ENCODE measurements around the gene ARID2. TPM values are rescaled to one million over a fixed set of nuclear protein-coding genes. Genes with fewer than 3 reads are reported as not detected.

The ARID2 gene
- polyA plus RNA-seq, 3 donors: 3.7 to 4.7 (median 4.7) TPM

DNA sequence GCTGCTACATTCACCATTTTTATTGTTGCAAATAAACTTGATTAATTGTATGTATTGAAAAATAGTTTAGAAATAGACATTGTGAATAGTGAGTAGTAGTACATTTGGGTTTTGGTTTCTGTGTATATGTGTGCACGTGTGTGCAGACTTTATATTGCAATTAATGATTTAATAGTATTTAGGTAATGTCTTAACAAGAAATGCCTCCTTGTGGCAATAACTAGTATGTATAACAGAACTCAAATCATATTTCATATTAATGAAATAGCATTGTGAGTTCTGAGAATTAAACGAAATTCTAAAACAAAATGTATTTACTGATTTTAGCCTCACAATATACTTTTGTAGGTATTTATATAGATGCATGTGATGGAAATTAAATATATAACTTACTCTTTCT lies 160.8 kb downstream of the ARID2 start:
- no peak overlapping the region for H3K27ac ChIP-seq (ENCODE audit: low read depth, low read length)
- WGBS, 3 donors: 80 to 86% (median 84%) methylated on average over 2 of the region's 2 CpGs

DNA sequence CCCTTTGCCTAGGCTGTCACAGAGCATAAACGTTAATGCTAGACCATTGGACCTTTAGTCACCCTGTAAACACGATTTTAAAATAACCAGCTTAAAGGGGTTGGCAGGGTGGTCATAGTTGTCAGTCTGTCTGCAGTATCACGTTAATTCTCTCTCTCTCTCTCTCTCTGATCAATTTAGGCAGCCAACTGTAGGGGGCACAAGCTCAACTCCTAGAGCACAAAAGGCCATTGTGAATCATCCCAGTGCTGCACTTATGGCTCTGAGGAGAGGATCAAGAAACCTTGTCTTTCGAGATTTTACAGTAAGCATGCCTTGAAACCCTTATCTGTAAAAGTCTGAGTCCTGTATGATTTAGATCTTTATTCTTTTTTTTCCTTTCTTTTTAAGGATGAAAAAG lies 163.7 kb downstream of the ARID2 start:
- 57 to 84% (median 78%) methylated on average over 4 of the region's 4 CpGs for WGBS, 3 donors
- no peak overlapping the region for H3K27ac ChIP-seq (ENCODE audit: low read depth, low read length)

DNA sequence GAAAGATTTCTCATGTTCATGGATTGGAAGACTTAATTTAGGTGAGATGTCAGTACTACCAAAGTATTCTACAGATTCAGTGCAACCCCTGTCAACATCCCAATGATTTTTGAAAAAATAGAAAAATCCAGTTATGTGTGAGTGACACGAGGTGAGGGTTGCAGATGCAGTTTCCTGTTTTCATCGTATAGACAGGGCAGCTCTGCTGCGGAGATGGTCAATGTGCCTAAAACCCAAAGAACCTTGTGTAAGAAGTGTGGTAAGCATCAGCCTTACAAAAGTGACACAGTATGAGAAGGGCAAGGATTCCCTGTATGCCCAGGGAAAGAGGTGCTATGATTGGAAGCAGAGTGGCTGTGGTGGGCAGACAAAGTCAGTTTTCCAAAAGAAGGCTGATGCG lies 166.5 kb downstream of the ARID2 start:
- no peak overlapping the region for H3K27ac ChIP-seq (ENCODE audit: low read depth, low read length)
- WGBS, 3 donors: 68 to 98% (median 84%) methylated on average over 4 of the region's 4 CpGs

DNA sequence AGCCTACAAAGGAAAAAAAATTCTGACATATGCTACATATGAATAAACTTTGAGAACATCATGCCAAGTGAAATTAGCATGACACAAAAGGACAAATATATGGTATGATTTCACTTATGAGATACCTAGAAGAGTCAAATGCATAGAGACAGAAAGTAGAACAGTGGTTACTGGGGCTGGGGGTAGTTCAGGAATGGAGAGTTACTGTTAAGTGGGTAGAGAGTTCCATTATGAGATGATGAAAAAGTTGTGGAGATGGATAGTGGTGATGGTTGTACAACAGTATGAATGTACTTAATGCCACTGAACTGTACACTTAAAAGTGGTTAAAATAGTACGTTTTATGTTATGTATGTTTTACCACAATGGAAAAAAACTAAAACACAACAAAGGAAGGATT lies 168.6 kb downstream of the ARID2 start:
- H3K27ac ChIP-seq (ENCODE audit: low read depth, low read length): no peak overlapping the region
- WGBS, 3 donors: 90 to 100% (median 91%) methylated on average over 1 of the region's 1 CpG

DNA sequence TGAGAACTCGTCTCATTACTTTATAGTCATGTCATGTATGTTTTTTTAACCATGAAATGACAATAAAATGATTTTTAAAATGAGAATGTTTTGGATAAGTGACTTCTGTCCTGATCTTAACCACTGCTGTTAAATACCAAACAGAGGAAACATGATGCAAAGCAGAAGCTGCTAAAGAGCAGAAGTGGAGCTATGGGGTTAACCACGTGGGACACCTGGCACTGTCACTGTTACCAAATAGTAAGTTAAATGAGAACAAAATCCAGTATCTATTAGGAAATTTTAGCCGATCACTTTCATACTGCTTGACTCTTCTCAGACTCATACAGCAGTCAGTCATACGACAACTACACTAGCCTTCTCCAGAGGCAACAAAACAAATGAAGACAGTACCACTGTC lies 178.4 kb downstream of the ARID2 start:
- H3K27ac ChIP-seq (ENCODE audit: low read depth, low read length): no peak overlapping the region
- WGBS, 3 donors: 63 to 83% (median 71%) methylated on average over 4 of the region's 4 CpGs

DNA sequence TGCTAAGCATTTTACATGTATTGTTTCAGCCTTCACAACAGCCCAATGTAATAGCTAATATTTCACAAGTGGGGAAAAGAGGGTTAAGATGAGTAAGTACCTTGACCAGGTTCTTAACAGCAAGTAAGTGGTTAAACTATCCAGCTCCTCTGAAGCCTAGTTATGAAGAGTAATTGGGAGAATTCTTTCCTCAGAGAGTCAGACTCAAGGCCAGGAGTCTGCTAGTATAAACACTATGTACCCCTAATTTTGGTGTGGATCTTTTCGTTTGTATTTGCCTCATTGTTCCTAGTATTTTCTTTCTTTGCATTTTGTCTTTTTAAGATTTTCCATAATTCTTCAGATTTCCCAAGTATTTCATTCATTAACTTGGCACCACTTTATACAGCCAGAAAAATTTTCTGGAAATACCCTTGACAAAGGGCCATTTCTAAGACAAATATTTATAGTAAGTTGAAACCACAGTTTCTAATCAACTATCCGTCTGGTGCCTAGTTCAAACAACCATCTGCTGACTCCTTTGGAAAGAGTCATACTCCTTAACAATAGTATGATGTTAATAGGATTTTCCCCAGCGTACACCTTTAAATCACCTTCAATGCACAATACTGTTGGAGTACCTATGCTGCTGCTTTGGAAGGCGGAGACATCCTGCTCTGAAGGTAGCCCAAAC lies 179.7 kb downstream of the ARID2 start:
- 48 to 68% (median 68%) methylated on average over 4 of the region's 4 CpGs for WGBS, 3 donors
- no peak overlapping the region for H3K27ac ChIP-seq (ENCODE audit: low read depth, low read length)

DNA sequence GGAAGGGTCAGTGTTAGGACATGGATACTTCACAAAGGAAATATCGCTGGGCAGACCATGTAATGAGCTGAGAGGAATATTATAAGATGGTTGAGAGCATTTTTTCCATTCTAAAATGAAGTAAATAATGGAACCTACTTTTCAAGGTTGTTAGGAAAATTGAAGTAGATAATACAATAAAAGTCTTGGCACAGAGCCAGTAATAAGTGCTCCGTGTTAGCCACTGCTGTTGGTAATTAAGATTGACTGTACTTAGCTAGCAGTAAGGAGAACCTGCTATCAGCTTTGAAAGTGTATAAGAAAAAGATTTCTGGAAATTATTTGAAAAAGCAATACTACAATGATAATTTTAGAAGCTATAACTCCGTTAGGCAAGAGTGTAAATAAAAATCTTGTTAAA lies 183.3 kb downstream of the ARID2 start:
- H3K27ac ChIP-seq (ENCODE audit: low read depth, low read length): no peak overlapping the region
- WGBS, 3 donors: 42 to 59% (median 57%) methylated on average over 3 of the region's 3 CpGs

DNA sequence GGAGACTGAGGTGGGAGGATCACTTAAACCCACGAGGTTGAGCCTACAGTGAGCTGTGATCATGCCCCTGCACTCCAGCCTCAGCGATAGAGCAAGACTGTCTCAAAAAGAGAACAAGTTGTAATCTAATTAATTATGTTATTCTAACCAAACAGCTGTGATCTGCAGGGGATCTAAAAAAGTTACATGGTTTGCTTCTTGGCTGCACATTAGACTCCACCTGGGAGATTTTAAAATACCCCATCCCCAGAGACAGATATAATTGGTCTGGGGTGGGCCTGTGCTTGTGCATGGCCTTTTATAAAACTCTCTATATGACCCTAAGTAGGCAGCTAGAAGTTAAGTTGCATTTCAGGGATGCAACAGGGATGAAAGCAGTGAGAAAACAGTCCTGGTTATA lies 184.1 kb downstream of the ARID2 start:
- WGBS, 3 donors: 47 to 74% (median 72%) methylated on average over 2 of the region's 2 CpGs
- H3K27ac ChIP-seq (ENCODE audit: low read depth, low read length): no peak overlapping the region

DNA sequence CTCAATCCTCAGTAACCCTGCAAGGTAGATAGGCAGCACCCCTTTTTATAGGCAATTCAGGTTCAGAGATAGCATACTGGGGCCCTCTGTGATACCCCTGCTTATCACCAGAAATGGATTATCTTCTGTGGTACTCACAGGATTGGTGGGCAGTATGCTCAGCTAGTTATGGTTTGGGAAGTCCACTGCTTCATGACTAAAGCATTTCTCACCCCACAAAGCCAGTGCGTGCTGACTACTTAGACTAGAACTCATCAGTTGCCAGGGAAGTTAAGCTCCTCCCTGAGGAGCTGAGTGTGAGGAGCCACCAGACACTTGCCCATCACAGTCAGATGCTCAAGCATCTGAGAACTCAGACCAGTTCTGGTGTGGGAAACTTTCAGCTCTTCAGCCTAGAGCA lies 184.6 kb downstream of the ARID2 start:
- H3K27ac ChIP-seq (ENCODE audit: low read depth, low read length): no peak overlapping the region
- WGBS, 3 donors: 45 to 74% (median 69%) methylated on average over 1 of the region's 1 CpG

DNA sequence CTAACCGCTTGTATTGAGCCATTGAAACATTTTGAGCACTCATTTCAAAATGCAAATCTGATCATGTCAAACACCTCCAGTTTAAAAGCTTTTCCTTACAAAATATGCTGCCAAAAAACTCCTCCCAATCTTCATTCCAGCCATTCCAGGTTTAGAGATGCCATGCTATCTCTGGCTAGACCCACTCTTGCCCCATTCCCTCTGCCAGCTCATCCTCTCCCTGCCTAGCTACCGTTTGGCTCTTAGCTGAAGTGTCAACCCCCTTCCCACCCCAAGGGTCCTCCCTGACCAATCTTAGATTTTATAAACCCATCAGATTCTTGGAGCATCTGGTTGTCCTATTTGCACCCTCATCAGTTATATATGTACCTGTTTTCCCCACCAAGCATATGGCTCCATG lies 185.9 kb downstream of the ARID2 start:
- WGBS, 3 donors: 83 to 91% (median 88%) methylated on average over 2 of the region's 2 CpGs
- H3K27ac ChIP-seq (ENCODE audit: low read depth, low read length): no peak overlapping the region

DNA sequence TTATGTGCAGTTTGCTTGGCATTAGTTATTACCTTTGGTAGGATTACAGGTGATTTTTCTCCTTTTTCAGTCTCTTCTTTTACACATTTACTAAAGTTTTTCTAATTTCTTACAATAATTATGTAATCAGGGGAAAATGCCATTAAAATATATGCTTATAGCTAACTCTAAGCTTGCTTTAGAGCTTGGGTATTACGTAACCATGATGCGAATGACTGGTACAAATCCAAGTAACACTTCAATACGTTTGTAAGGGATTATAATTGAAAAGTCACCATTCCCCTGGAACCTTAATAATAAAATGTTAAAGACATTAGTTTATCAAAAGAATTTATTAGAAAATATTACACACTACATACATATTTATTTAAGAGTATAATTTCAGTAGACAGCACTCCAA lies 189.3 kb downstream of the ARID2 start:
- H3K27ac ChIP-seq (ENCODE audit: low read depth, low read length): no peak overlapping the region
- WGBS, 3 donors: 85 to 89% (median 86%) methylated on average over 3 of the region's 3 CpGs

DNA sequence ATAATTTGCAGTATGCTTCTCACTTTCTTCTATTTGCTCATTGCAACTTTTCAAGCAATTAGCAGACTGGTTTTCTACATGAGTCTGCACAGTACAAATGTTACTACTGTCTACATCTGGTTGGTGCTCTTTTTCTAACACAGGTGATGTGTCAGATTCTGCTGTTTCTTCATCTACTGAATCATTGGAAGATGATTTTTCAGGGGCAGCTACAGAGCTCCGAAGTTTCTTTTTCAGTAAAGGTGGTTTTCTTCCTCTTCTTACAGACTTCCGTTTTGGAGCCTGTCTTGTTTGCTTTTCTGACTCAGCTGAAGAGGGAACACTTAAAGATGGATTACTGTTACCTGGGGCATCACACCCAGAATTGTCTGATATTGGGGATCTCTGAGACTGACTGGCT lies 198.8 kb downstream of the ARID2 start:
- H3K27ac ChIP-seq (ENCODE audit: low read depth, low read length): no peak overlapping the region
- 70 to 88% (median 85%) methylated on average over 2 of the region's 2 CpGs for WGBS, 3 donors

DNA sequence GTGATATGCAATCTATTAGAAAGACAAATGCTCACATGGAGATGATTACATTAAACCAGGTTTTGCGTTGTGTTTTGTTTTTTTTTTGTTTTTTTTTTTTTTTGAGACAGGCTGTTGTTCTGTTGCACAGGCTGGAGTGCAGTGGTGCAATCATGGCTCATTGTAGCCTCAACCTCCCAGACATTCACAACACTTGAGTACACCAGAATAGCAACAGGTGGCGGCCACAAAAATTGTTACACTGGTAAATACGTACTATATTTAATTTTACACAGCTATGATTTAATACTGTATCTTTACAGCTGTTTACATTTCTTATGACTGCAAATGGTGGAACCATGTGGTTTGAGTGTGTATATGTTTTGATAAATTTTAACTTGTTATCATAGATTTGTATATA lies 200.9 kb downstream of the ARID2 start:
- no peak overlapping the region for H3K27ac ChIP-seq (ENCODE audit: low read depth, low read length)
- WGBS, 3 donors: 95 to 98% (median 96%) methylated on average over 3 of the region's 3 CpGs

DNA sequence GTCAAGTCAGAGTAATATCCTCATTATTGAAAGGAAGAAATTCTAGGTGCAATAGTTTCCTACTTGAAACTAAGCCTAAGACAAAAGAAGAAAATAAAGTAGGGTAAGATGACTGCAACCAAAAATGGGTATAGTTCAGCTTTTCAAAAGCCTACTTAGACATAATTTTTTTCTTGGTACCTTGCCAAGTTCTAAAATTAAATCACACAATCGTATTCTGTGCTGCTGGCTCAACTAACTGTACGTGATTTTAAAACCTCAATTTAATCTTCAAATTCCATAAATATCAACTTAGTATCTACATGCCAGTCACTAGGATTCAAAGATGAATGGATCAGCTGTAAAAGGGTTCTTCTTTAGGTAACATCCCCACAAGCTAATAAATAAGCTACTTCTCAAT lies 204.0 kb downstream of the ARID2 start:
- 16 to 42% (median 28%) methylated on average over 2 of the region's 2 CpGs for WGBS, 3 donors
- no peak overlapping the region for H3K27ac ChIP-seq (ENCODE audit: low read depth, low read length)

DNA sequence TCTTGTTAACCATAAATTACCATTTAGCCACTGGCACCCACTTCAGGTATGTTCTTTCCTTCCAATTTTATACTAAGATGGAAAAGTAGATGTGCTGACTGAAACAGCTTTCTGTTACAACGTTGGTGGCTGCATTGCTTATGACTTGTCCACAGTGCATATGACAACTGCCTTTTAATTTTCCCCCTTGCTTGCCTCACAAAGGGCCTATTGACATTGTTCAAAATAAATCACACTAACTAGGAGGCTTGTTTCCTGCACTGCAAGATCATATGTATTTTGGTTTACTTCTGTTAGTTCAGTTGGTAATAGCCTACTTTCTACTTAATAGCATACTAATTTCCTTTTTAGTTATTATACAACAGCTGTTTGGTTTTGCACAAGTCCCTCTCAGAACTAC lies 205.4 kb downstream of the ARID2 start:
- no peak overlapping the region for H3K27ac ChIP-seq (ENCODE audit: low read depth, low read length)
- 28 to 75% (median 65%) methylated on average over 1 of the region's 1 CpG for WGBS, 3 donors

DNA sequence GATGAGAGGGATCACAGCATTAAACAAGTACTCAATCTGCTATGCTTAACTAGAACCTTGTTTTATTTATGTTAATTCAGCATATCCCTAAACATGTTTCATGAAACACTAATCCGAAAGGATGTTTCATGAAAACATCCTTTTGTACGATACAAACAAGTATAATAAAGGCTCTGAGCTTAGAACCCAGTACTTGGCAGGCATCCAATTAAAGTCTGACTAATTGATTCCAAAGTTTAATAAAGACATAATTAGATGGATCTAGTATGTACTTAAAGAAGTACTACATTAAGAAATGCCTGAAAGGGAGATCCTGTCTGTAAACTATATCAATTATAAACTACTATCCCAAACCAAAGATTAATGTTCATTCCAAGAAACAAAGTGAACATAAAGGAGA lies 209.1 kb downstream of the ARID2 start:
- no peak overlapping the region for H3K27ac ChIP-seq (ENCODE audit: low read depth, low read length)
- WGBS, 3 donors: 76 to 90% (median 87%) methylated on average over 2 of the region's 2 CpGs

DNA sequence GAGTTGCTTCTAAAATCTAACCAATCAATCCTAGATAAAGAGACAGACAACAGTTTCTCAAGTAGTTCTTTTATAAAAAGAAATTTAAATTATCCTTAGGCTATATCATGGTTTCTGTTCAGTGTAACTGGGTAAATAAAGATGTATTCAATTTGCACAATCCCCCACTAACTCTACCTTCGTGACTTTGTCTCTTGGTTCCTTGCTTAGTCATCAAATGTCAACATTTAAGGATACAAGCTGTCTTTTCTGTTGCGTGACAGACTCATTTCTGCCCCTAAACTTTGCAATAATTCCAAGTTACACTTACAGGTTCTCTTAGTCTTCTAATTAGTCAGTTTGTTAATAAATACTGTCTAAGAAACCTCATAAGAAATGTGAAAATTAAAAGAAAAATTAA lies 210.3 kb downstream of the ARID2 start:
- WGBS, 3 donors: 88 to 97% (median 90%) methylated on average over 2 of the region's 2 CpGs
- no peak overlapping the region for H3K27ac ChIP-seq (ENCODE audit: low read depth, low read length)

DNA sequence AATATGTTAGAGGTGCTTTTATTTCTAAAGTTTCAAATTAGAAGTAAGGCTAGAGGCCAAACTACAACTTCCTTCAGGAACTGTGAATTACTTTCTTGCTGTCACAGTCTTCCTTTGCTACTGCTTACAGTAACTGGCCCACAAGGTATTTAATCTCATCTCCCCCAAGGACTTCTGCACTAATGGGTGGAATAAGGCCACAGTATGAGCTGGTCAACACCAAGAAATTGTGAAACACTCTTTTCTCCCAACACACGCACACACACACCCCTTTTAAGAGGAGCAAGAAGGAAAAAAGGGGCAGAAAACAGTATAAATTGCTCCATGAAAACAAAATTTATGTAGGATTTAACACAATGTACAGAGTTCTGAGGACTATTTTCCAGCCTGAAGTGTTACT lies 215.3 kb downstream of the ARID2 start:
- WGBS, 3 donors: 64 to 76% (median 68%) methylated on average over 1 of the region's 1 CpG
- H3K27ac ChIP-seq (ENCODE audit: low read depth, low read length): no peak overlapping the region

DNA sequence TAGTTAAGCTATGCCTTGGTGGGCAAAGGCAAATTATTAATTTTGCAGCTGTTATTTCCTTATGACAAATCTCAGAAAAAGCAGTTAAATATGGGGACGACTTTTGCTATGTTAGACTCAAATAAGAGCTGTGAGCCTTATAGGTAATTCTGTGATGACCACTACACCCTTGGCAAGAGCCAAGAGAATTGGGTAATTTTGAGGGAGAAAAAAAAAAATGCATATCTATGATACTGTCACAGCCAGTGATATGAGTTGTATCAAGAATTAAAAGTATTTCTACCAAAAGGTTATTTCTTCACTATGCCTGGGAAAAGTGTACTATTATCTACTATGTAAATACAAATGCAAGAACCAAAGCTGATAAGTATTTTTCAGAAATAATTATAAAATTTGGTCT lies 216.9 kb downstream of the ARID2 start:
- H3K27ac ChIP-seq (ENCODE audit: low read depth, low read length): no peak overlapping the region
- WGBS, 3 donors: 90 to 94% (median 92%) methylated on average over 1 of the region's 1 CpG

DNA sequence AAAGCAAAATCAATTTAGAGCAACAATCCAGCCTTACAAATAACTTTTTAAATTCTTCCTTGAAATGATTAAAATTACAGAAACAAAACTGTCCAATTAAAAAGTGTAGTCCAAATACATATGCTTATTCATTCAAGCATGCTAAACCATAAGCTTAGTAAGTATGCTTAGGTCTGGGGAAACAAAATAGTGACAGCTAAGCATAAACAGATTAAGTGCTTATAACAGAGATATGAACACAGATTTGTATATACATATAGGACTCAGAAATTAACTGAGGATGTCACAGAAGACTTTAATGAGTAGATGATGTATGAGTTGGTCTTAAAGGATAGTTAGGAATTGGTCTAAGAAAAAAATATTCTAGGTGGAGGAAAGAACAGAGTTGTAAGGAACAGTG lies 219.0 kb downstream of the ARID2 start:
- H3K27ac ChIP-seq (ENCODE audit: low read depth, low read length): no peak overlapping the region
